GM12801 (cell line): Measurements from ENCODE around the gene ESYT2.

Source experiments
- TF ChIP-seq, protein P1 (sequence below): IDR thresholded peaks from one replicate; pipeline ENCODE4 v1.5.1; 2011; ENCODE audit warnings: control low read depth; ENCODE audit not compliant: insufficient read length; ENCODE audit errors: extremely low read depth

The ESYT2 gene

DNA sequence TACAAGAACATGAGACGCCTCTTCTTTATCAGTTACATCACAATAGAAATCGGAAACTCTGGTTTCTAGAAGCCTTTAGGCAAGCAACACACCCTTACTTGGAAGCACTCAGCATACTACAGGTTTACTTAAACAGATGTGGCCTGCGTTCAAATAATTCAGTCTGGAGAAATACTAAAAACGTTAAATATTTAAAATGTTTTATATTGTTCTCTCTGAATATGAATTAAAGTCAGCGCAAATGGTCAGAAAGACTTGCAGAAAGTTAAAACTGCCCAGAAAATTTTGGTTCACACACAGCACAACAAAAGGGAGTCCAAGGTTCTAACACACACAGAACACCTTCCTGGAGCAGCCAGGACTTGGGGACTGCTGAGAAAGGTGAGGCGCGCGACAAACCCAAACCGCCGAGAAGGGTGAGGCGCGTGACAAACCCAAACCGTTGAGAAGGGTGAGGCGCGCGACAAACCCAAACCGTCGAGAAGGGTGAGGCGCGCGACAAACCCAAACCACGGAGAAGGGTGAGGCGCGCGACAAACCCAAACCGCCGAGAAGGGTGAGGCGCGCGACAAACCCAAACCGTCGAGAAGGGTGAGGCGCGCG is 25.8 kb downstream of the ESYT2 start:
- TF ChIP-seq, protein P1, sequence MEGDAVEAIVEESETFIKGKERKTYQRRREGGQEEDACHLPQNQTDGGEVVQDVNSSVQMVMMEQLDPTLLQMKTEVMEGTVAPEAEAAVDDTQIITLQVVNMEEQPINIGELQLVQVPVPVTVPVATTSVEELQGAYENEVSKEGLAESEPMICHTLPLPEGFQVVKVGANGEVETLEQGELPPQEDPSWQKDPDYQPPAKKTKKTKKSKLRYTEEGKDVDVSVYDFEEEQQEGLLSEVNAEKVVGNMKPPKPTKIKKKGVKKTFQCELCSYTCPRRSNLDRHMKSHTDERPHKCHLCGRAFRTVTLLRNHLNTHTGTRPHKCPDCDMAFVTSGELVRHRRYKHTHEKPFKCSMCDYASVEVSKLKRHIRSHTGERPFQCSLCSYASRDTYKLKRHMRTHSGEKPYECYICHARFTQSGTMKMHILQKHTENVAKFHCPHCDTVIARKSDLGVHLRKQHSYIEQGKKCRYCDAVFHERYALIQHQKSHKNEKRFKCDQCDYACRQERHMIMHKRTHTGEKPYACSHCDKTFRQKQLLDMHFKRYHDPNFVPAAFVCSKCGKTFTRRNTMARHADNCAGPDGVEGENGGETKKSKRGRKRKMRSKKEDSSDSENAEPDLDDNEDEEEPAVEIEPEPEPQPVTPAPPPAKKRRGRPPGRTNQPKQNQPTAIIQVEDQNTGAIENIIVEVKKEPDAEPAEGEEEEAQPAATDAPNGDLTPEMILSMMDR: no peak

DNA sequence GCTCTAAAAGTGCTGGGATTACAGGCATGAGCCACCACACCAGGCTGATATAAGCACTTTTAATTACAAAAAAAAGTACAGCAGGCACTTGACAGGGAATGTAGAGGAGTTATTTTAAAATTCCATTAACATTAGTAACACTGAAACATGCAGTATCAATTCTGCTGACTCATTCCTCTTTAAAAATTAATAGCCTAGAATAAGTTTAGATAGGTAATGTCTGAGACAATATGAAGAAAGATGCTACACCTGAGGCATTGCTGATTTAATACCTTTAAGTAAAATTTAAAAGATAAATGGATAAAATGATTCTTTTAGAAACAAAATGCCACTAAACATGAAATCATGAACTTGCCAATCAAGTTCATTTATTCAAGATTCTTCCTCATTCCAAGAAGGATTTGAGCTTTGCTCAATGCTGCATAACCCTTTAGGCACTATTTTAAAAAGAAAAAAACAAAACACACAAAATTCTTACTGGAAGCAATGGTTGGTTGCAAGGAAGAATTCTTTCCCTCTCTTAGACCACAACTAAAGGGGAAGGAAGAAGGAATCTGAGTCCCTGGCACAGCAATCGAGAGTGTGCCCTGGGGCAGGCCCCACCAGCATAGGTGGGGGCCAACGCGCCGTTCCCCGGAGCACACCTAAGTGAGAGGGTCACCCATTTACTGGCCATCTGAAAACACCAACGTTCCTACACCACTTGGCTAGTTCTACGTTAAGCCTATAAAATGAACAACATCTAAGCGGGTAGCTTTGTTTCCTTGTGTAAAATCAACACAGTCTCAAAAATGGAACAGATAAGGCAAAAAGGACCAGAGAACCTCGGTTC is 26.6 kb downstream of the ESYT2 start:
- TF ChIP-seq, protein P1: no peak

DNA sequence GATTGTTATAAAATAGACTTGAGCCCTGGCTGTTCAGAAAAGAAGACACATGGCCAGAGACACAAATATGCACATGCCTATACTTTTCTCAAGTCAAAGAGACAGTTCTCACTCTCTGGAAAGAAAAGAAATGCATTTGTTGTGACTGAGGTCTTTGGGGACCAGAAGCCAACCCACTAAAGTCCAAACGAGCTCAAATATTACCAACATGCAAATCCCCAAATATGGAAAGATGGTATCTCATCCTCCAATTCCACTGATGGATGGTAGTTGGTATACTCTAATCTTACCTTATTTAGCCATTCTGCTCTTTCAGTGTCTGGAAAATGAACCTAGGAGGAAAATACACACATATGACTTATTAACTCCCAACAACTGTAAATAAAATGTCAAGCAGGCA is 30.6 kb downstream of the ESYT2 start:
- TF ChIP-seq, protein P1: no peak

DNA sequence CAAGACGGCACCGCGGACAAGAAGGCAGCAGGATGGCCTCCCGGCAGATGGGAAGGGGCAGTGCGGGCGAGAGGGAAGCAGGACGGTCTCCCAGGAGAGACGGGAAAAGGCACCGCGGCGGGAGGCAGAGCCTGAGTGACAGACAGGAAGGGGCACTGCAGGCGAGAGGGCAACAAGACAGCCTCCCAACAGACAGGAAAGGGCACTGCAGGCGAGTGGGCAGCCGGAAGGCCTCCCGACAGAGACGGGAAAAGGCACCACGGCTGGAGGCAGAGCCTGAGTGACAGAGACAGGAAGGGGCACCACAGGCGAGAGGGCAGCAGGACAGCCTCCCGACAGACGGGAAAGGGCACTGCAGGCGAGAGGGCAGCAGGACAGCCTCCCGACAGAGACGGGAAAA is 32.6 kb downstream of the ESYT2 start:
- TF ChIP-seq, protein P1: no peak

DNA sequence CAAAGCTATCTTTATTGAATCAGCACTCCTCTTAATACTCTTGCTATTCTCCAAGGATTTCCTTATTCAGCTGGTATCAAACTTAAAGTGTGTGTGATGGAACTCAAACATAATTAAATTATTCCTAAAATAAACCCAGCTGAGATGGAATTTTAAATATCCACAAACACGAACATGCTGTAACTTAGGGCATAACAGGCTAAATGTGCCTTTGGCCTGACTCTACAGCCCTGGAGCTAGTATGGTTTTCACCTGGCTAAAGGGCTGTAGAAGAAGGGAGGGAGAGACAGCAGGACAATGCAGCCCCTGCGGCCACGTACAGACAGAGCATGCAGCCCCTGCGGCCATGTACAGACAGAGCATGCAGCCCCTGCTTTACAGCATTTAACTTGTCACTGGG is 34.0 kb downstream of the ESYT2 start:
- TF ChIP-seq, protein P1: no peak

DNA sequence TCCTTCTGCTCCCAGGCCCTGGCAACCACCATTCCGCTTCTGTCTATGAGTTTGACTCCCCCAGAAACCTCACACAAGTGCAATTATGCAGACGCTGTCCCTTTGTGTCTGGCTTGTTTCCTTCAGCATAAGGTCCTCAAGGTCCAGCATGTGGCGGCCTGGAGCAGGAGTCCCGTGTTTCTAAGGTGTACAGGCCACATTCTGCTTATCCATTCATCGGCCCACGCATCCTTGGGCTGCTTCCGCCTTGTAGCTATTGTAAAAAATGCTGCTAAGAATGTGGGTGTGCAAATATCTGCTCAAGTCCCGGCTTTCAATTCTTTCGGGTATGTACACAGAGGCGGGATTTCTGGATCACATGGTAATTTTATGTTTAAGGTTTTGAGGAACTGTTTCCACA is 38.2 kb downstream of the ESYT2 start:
- TF ChIP-seq, protein P1: no peak

DNA sequence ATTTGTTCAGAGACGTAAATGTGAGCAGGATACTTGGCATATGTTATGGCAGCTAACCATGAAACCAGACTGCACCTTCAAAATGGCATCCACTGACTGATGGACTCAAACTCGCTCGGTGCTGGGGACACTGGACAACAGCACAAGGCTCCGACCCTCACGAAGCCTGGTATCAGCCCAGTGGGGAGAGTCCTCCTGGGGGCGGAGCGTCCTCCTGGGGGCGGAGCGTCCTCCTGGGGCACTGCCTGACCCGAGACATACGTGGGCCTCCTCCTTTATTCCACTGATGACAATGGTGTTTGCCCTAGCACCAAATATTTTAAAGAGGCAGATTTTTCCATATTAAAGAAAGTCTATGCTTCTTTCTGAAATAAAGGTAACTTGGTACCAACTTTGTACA is 39.5 kb downstream of the ESYT2 start:
- TF ChIP-seq, protein P1: no peak
